GM23338 (cell line): ENCODE measurements around the gene CAPN10. TPM values are rescaled to one million over a fixed set of nuclear protein-coding genes. Genes with fewer than 3 reads are reported as not detected.

Experiments used
- ATAC-seq: fragments of 200-7000 bp; cut with Tn5 transposase; 3 replicates; pipeline ENCODE4 v1.9.1; 2020
- DNase-seq: peaks from one replicate; pipeline ENCODE4 v3.0.0-alpha.2; 2015; ENCODE audit warnings: low spot score
- H2AFZ ChIP-seq: fragments of 200-600 bp; sonication (generic); 2 replicates; pipeline ENCODE4 v1.8.0; 2016; ENCODE audit warnings: antibody characterized with exemption, mild to moderate bottlenecking, moderate library complexity
- H3F3A ChIP-seq: fragments of 200-600 bp; sonication (generic); replicated peaks from 2 replicates; pipeline ENCODE4 v1.8.0; 2017; ENCODE audit warnings: antibody characterized with exemption, mixed run types, low read depth
- H3K27ac ChIP-seq: fragments of 200-600 bp; sonication (generic); 2 replicates; pipeline ENCODE4 v1.6.1; 2016; ENCODE audit warnings: low read depth
- H3K27me3 ChIP-seq: fragments of 200-600 bp; sonication (generic); 2 replicates; pipeline ENCODE4 v1.8.0; 2016; ENCODE audit warnings: mild to moderate bottlenecking, mixed run types, moderate library complexity; ENCODE audit not compliant: insufficient read depth
- H3K36me3 ChIP-seq: fragments of 200-600 bp; sonication (generic); 2 replicates; pipeline ENCODE4 v1.8.0; 2016; ENCODE audit warnings: mild to moderate bottlenecking; ENCODE audit not compliant: insufficient read depth
- H3K4me1 ChIP-seq: fragments of 200-600 bp; sonication (generic); 2 replicates; pipeline ENCODE4 v1.8.0; 2016; ENCODE audit warnings: mild to moderate bottlenecking, moderate library complexity; ENCODE audit not compliant: insufficient read depth
- H3K4me2 ChIP-seq: fragments of 200-600 bp; sonication (generic); 2 replicates; pipeline ENCODE4 v1.7.1; 2017; ENCODE audit warnings: mixed run types
- H3K4me3 ChIP-seq: fragments of 200-600 bp; sonication (generic); 2 replicates; pipeline ENCODE4 v1.6.1; 2016; ENCODE audit warnings: mixed run types
- H3K79me2 ChIP-seq: fragments of 200-600 bp; sonication (generic); replicated peaks from 2 replicates; pipeline ENCODE4 v1.8.0; 2017; ENCODE audit warnings: mild to moderate bottlenecking; ENCODE audit not compliant: insufficient read depth
- H3K9me2 ChIP-seq: fragments of 200-600 bp; sonication (generic); 2 replicates; pipeline ENCODE4 v1.8.0; 2017; ENCODE audit not compliant: insufficient read depth
- H4K20me1 ChIP-seq: fragments of 200-600 bp; sonication (generic); replicated peaks from 2 replicates; pipeline ENCODE4 v1.8.0; 2017; ENCODE audit warnings: mild to moderate bottlenecking; ENCODE audit not compliant: insufficient read depth
- H3K27ac Mint-ChIP-seq: 2 replicates; pipeline ENCODE4 v1.8.0; 2020; ENCODE audit warnings: inconsistent platforms, mild to moderate bottlenecking, moderate library complexity, mixed read lengths
- H3K27me3 Mint-ChIP-seq: 3 replicates; pipeline ENCODE4 v1.8.0; 2022; ENCODE audit warnings: low read depth, mild to moderate bottlenecking, moderate library complexity, mixed read lengths, inconsistent platforms; ENCODE audit not compliant: insufficient read depth, poor library complexity
- H3K36me3 Mint-ChIP-seq: 3 replicates; pipeline ENCODE4 v1.8.0; 2021; ENCODE audit warnings: low read depth, mild to moderate bottlenecking, inconsistent platforms, moderate library complexity, mixed read lengths
- H3K4me1 Mint-ChIP-seq: 3 replicates; pipeline ENCODE4 v1.8.0; 2020; ENCODE audit warnings: mild to moderate bottlenecking, inconsistent platforms, mixed read lengths
- H3K4me3 Mint-ChIP-seq: 3 replicates; pipeline ENCODE4 v1.8.0; 2021; ENCODE audit warnings: moderate library complexity, mild to moderate bottlenecking, inconsistent platforms, mixed read lengths
- H3K9me3 Mint-ChIP-seq: 3 replicates; pipeline ENCODE4 v1.8.0; 2020; ENCODE audit warnings: moderate library complexity, mild to moderate bottlenecking, inconsistent platforms, mixed read lengths
- CTCF ChIP-seq, 2 experiments: fragments of 200-600 bp in 1 of 2; sonication (generic) in 1 of 2; conservative IDR thresholded peaks; 2 replicates each; pipeline versions ENCODE4 v1.5.1 to v1.6.1; 2016 to 2017; ENCODE audit warnings: antibody characterized with exemption in 2 of 2, low read depth in 2 of 2, mild to moderate bottlenecking in 2 of 2, moderate library complexity in 1 of 2
- ETS1 ChIP-seq: IDR thresholded peaks from 2 replicates; pipeline ENCODE4 v1.6.1; 2016; ENCODE audit warnings: antibody characterized with exemption
- EZH2 ChIP-seq: fragments of 200-600 bp; sonication (generic); IDR thresholded peaks from one replicate; pipeline ENCODE4 v1.8.0; 2017; ENCODE audit warnings: antibody characterized with exemption, mild to moderate bottlenecking, low read depth; ENCODE audit not compliant: unreplicated experiment
- EZH2phosphoT487 ChIP-seq: fragments of 200-600 bp; sonication (generic); IDR thresholded peaks from one replicate; pipeline ENCODE4 v1.8.1; 2018; ENCODE audit warnings: antibody characterized with exemption; ENCODE audit not compliant: unreplicated experiment
- POLR2AphosphoS5 ChIP-seq: IDR thresholded peaks from 2 replicates; pipeline ENCODE4 v1.6.1; 2016; ENCODE audit warnings: antibody characterized with exemption, low read depth
- REST ChIP-seq: IDR thresholded peaks from one replicate; pipeline ENCODE4 v1.6.1; 2018; ENCODE audit warnings: antibody characterized with exemption; ENCODE audit not compliant: unreplicated experiment
- STAT1 ChIP-seq: IDR thresholded peaks from one replicate; pipeline ENCODE4 v1.6.1; 2016; ENCODE audit warnings: antibody characterized with exemption; ENCODE audit not compliant: unreplicated experiment
- ZNF331 ChIP-seq: fragments of 250-450 bp; sonication (Bioruptor Pico); IDR thresholded peaks from 2 replicates; pipeline ENCODE4 v1.5.0; 2020; ENCODE audit warnings: low read depth, mild to moderate bottlenecking, moderate library complexity
- ZNF462 ChIP-seq: fragments of 250-450 bp; sonication (Bioruptor Pico); IDR thresholded peaks from 2 replicates; pipeline ENCODE4 v1.5.0; 2020; ENCODE audit warnings: mild to moderate bottlenecking, moderate library complexity
- polyA plus RNA-seq: library from polyadenylated mRNA; unstranded; fragments of >200 nt; fragmentation: Nextera tagmentation; extraction: Ambion mirVana; gene quantifications from 2 replicates; pipeline ENCODE4 v1.2.1, GENCODE V29; 2016
- total RNA-seq: library from RNA; depleted of rRNA; stranded (reverse); fragments of >200 nt; shearing (Covaris generic); gene quantifications from 2 replicates; pipeline ENCODE4 v1.2.3, GENCODE V29; 2014

The CAPN10 gene
- total and polyA plus RNA-seq, 2 experiments from 2014 or later = 30.2 to 59.8 TPM

GRCh38 chr2:240631548-240632305 is 45.2 kb downstream of the CAPN10 start:
- no peak overlapping the region for H3K4me2 ChIP-seq
- DNase-seq = no peak
- Mint-ChIP-seq H3K27ac (no peak overlapping the region), H3K4me1 (no peaks in the 10 kb centered on the region), H3K27me3 (peaks cover 9% of the 10 kb centered on the region), H3K36me3 (peaks cover 8% of the 10 kb centered on the region), H3K4me3 (no peak overlapping the region), H3K9me3 (peaks cover 42% of the 10 kb centered on the region)
- ATAC-seq = no peak
- H3K27me3 ChIP-seq = no peaks in the 10 kb centered on the region
- TF ChIP-seq ETS1 (no peak), STAT1 (no peak), EZH2 (no peak), POLR2AphosphoS5 (no peak), EZH2phosphoT487 (no peak), ZNF331 (no peak), REST (no peak), CTCF (conservative IDR thresholded peaks at IDR 0.05; ENCODE audit: low read depth in 2 of 2) (no peak)
- H4K20me1 ChIP-seq = no peaks in the 10 kb centered on the region
- no peak overlapping the region for H3K4me3 ChIP-seq
- H3K27ac ChIP-seq = no peak overlapping the region
- no peaks in the 10 kb centered on the region for H3K9me2 ChIP-seq
- no peaks in the 10 kb centered on the region for H3F3A ChIP-seq
- no peaks in the 10 kb centered on the region for H3K4me1 ChIP-seq
- H3K79me2 ChIP-seq = no peaks in the 10 kb centered on the region
- no peak overlapping the region for H2AFZ ChIP-seq
- no peaks in the 10 kb centered on the region for H3K36me3 ChIP-seq

GRCh38 chr2:240632306-240632721 is 45.8 kb downstream of the CAPN10 start:
- H3K4me1 ChIP-seq = no peaks in the 10 kb centered on the region
- Mint-ChIP-seq H3K27me3 (peaks cover 9% of the 10 kb centered on the region), H3K9me3 (peaks cover 46% of the 10 kb centered on the region), H3K4me3 (no peak overlapping the region), H3K36me3 (peaks cover 8% of the 10 kb centered on the region), H3K27ac (no peak overlapping the region), H3K4me1 (no peaks in the 10 kb centered on the region)
- no peaks in the 10 kb centered on the region for H3K36me3 ChIP-seq
- no peak overlapping the region for H2AFZ ChIP-seq
- no peaks in the 10 kb centered on the region for H3F3A ChIP-seq
- H3K27me3 ChIP-seq = no peaks in the 10 kb centered on the region
- H3K27ac ChIP-seq = no peak overlapping the region
- H4K20me1 ChIP-seq = no peaks in the 10 kb centered on the region
- no peak overlapping the region for H3K4me2 ChIP-seq
- H3K79me2 ChIP-seq = no peaks in the 10 kb centered on the region
- no peak for DNase-seq
- ATAC-seq = no peak
- H3K9me2 ChIP-seq = no peaks in the 10 kb centered on the region
- H3K4me3 ChIP-seq = no peak overlapping the region
- TF ChIP-seq ZNF462 (CRISPR knock-in tag) (no peak), POLR2AphosphoS5 (no peak)
